Astrocyte of the cerebellum (primary cell): ENCODE measurements around the gene TRAFD1.
A peak's percentile ranks its signal among the peaks of the same experiment; 100 is the strongest.
"Not testable (repeated sequence)": the region's sequence is repeated elsewhere in the genome, so short reads cannot be mapped to it uniquely, and the experiment has no call there.

Source experiments
- DNase-seq: peaks from one replicate; pipeline ENCODE4 v3.0.0-alpha.2; 2011; ENCODE audit warnings: low read depth
- H3K4me3 ChIP-seq: 2 replicates; pipeline ENCODE4 v1.5.1; 2011; ENCODE audit warnings: mild to moderate bottlenecking, low read depth, low read length, moderate library complexity
- in situ Hi-C: cut with HindIII; loops from 2 replicates; pipeline ENCODE4 v1.10.0; 2017; ENCODE audit warnings: low sequenced_read_pairs
- TF ChIP-seq, protein P1 (sequence below): IDR thresholded peaks from 2 replicates; pipeline ENCODE4 v1.5.1; 2012; ENCODE audit warnings: low read length, low read depth, moderate library complexity, mild to moderate bottlenecking; ENCODE audit errors: missing control alignments

The TRAFD1 gene

DNA sequence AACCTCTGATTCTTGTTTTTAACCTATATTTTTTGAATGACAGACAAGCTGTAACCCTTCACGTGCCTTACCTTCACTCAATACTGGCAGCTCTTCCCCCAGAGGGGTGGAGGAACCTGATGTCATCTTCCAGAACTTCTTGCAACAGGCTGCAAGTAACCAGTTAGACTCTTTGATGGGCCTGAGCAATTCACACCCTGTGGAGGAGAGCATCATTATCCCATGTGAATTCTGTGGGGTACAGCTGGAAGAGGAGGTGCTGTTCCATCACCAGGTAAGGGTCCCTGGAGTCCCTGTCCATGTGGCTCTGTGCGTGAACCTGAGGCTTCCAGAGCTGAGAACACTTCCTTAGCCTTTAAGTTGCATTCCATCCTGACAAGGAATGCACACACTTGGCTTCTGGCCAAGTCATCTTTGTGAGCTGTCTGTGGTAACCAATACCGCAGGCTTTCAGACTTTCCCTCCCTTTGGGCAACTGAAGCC is 22.7 kb downstream of the TRAFD1 start:
- DNase-seq: peak; percentile 71
- TF ChIP-seq, protein P1, sequence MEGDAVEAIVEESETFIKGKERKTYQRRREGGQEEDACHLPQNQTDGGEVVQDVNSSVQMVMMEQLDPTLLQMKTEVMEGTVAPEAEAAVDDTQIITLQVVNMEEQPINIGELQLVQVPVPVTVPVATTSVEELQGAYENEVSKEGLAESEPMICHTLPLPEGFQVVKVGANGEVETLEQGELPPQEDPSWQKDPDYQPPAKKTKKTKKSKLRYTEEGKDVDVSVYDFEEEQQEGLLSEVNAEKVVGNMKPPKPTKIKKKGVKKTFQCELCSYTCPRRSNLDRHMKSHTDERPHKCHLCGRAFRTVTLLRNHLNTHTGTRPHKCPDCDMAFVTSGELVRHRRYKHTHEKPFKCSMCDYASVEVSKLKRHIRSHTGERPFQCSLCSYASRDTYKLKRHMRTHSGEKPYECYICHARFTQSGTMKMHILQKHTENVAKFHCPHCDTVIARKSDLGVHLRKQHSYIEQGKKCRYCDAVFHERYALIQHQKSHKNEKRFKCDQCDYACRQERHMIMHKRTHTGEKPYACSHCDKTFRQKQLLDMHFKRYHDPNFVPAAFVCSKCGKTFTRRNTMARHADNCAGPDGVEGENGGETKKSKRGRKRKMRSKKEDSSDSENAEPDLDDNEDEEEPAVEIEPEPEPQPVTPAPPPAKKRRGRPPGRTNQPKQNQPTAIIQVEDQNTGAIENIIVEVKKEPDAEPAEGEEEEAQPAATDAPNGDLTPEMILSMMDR: no peak
- no peak overlapping the region for H3K4me3 ChIP-seq
- in situ Hi-C loops: no loop called here

DNA sequence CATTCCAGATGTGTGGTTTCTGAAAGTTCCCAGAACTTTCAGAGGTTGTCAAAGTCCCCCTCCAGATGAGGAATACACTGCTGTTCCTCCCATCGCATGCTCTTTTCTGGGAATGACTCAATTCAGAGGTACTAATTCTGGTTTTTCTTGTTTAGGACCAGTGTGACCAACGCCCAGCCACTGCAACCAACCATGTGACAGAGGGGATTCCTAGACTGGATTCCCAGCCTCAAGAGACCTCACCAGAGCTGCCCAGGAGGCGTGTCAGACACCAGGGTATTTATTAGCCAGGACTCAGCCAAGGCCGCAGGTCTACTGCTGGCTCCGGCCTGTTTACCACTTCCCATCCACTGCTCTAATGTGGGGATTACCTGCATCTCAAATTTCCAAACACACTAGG is 24.2 kb downstream of the TRAFD1 start:
- in situ Hi-C loops: no loop called here
- no peak overlapping the region for H3K4me3 ChIP-seq
- TF ChIP-seq, protein P1: no peak
- no peak for DNase-seq

DNA sequence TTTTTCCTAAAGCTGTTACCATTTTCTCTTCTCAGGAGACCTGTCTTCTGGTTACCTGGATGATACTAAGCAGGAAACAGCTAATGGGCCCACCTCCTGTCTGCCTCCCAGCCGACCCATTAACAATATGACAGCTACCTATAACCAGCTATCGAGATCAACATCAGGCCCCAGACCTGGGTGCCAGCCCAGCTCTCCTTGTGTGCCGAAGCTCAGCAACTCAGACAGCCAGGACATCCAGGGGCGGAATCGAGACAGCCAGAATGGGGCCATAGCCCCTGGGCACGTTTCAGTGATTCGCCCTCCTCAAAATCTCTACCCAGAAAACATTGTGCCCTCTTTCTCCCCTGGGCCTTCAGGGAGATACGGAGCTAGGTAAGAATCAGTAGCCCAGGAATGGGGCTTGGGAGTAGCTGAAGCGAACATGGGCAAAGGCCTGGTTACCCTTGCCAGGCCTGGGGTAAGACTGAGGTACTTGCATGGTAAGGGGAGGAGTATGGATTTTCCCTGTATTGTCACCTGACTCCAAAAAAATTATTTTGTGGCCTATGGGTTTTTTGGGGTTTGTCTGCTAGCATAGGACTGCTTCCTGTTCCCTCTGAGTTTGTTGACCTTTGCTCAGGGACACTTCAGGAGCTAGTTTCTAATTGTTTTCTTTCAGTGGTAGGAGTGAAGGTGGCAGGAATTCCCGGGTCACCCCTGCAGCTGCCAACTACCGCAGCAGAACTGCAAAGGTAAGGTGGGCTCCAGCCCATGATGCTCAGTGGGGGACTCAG is 26.6 kb downstream of the TRAFD1 start:
- H3K4me3 ChIP-seq: no peak overlapping the region
- in situ Hi-C loops: no loop called here
- TF ChIP-seq, protein P1: no peak
- no peak for DNase-seq

DNA sequence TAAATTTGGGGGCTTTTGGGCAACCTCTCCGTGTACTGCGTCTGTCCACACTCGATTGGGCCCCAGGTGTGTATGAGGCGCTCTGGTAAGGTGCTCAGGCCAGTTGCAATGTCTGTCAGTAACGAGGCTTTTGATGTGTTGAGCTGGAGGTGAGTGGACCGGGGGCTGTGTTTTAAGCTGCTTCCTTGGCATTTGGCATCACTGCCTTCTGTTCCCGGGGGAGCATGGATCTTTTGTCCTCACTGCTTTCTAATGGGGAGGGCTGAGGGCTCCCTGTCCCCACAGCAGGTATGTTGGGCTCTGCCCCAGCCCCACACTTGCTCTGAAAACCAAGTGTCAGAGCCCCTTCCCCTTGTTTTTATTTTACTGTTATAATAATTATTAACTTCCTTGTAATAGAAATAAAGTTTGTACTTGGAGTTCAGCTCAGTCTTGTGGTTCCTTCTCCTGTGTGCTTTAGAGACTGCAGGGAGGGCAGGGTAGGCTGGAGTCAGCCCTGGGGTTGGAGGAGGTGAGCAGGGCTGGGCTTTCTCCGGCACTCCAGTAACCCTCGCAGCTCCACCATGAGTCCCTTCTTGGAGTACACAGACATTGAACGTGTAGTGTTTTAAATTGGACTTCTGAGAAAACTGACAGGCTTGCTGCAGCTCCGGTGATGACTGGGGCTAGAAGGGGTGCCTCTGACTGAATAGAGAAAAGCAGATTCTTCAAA is 28.0 kb downstream of the TRAFD1 start:
- TF ChIP-seq, protein P1: no peak
- in situ Hi-C loops: no loop called here
- no peak overlapping the region for H3K4me3 ChIP-seq
- DNase-seq: no peak

DNA sequence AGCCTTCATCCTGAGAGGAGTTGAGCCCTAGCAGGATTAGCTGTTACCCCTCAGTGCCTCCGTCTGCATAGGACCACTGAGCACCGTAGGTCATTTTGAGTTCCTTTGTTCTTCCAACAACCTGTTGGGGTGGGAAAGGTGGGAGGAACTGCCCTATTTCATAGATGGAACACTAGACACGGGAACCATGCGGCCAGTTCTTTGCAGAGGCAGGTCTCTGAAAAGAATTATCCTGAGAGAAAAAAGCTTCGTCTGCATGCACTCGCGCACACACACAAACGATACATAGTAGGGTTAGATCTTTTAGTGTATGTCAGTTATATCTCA is 28.5 kb downstream of the TRAFD1 start:
- DNase-seq: no peak
- H3K4me3 ChIP-seq: no peak overlapping the region
- TF ChIP-seq, protein P1: no peak
- in situ Hi-C loops: no loop called here

DNA sequence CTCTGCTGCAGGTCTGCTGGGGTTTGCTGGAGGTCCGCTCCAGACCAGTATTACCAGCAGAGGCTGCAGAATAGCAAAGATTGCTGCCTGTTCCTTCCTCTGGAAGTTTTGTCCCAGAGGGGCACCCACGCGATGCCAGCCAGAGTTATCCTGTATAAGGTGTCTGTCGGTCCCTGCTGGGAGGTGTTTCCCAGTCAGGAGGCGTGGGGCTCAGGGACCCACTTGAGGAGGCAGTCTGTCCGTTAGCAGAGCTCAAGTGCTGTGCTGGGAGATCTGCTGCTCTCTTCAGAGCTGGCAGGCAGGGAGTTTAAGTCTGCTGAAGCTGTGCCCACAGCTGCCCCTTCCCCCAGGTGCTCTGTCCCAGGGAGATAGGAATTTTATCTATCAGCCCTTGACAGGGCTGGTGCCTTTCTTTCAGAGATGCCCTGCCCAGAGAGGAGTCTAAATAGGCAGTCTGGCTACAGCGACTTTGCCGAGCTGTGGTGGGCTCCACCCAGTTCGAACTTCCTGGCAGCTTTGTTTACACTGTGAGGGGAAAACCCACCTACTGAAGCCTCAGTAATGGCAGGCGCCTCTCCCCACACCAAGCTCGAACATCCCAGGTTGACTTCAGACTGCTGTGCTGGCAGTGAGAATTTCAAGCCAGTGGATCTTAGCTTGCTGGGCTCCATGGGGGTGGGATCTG is 33.2 kb downstream of the TRAFD1 start:
- DNase-seq, in situ Hi-C loops, H3K4me3 ChIP-seq: not testable (repeated sequence)

DNA sequence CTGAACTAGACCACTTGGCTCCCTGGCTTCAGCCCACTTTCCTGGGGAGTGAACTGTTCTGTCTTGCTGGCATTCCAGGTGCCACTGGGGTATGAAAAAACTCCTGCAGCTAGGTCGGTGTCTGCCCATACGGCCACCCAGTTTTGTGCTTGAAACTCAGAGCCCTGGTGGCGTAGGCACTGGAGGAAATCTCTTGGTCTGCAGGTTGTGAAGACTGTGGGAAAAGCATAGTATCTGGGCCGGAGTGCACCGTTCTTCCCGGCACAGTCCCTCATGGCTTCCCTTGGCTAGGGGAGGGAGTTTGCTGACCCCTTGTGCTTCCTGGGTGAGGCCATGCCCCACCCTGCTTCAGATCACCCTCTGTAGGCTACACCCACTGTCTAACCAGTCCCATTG is 33.8 kb downstream of the TRAFD1 start:
- in situ Hi-C loops: no loop called here
- H3K4me3 ChIP-seq: no peak overlapping the region
- TF ChIP-seq, protein P1: no peak
- no peak for DNase-seq
